ENCODE results near the gene ISG15. TPM values are rescaled to one million over a fixed set of nuclear protein-coding genes. Genes with fewer than 3 reads are reported as not detected.
"Not testable (repeated sequence)": the region's sequence is repeated elsewhere in the genome, so short reads cannot be mapped to it uniquely, and the experiment has no call there.

ISG15 gene
- total RNA-seq, 1 experiment from 2014 or later, result 201 TPM

DNA sequence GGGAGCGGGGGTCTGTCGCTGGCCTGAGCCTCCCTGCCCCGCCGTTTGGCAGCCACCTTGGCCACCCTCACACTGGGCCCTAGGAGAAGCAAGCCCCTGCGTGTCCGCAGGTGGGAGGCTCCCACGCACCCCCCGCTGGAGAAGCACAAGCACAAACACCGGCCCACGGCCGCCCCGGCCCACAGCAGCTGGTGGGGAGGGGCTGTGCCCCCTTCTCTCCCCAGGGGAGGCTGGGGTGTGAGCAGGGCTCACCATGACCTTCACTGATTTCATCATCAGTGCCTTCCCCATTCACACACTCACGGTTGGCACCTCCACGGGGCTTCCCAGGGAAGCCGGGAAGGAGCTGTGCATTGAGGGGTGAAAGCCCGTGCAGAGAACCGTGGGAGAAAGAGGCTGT lies 14.5 kb downstream of the ISG15 start:
- H3K4me3 ChIP-seq, result no peak overlapping the region
- no peak overlapping the region for H3K27ac ChIP-seq
- DNase-seq (ENCODE audit: low read depth in 1 of 2, low spot score in 2 of 2), result no peak
- no peaks in the 10 kb centered on the region for H3K9me3 ChIP-seq (replicated peaks)
- H3K4me1 ChIP-seq (replicated peaks), result peaks cover 20% of the 10 kb centered on the region
- H3K27me3 ChIP-seq (replicated peaks), result no peaks in the 10 kb centered on the region
- peaks cover 39% of the 10 kb centered on the region for H3K36me3 ChIP-seq

DNA sequence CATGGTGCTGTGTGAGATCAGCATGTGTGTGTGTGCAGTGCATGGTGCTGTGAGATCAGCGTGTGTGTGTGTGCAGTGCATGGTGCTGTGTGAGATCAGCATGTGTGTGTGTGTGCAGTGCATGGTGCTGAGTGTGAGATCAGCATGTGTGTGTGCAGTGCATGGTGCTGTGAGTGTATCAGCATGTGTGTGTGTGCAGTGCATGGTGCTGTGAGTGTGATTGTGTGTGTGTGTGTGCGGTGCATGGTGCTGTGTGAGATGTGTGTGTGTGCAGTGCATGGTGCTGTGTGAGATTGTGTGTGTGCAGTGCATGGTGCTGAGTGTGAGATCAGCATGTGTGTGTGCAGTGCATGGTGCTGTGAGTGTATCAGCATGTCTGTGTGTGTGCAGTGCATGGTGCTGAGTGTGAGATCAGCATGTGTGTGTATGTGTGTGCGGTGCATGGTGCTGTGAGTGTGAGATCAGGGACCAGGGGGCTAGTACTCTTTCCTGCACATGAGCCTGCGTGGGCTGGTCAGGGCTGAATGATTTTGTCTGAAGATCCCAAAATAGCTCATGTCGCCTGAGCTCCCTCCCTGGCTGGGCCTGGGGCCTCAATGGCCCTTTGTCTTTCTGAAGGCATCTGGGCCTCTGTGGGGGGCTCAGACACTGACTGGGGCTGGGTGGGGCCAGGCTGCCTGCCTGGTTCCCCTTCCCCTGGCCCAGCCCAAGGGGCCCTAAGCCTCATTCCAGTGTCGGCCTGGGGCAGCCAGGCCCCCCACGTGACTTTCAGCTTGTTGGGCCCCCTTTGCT lies 17.8 kb downstream of the ISG15 start:
- H3K9me3 ChIP-seq (replicated peaks); H3K4me1 ChIP-seq (replicated peaks); DNase-seq (ENCODE audit: low read depth in 1 of 2, low spot score in 2 of 2); H3K4me3 ChIP-seq; H3K27me3 ChIP-seq (replicated peaks); H3K27ac ChIP-seq: not testable (repeated sequence)
- peaks cover 21% of the 10 kb centered on the region for H3K36me3 ChIP-seq

DNA sequence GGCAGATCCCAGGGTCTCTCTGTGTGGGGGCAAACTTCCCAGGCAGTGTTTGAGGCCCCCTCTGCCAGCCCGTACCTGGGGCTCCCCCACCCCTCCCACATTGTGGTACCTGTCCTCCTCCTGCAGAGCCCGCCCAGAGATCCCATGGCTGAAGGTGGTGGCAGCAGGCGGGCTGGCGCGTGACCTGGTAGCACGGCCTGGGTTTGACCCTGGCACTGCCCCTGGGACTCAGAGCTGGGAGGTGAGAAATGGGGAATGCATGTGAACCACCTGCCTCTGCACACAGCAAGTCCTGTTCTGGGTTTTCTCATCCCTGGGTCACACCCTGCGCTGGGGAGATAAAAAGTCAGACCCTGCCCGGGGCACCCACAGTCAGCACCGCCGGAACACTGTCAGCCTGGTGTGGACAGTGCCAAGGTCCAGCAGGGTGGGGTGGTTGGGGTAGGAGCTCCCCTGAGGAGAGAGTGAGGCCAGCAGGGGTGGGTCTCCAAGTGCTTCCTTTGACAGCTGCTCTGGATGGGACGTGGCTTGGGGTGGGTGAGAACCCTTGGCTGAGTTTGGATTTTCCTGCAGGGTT lies 18.4 kb downstream of the ISG15 start:
- H3K27me3 ChIP-seq (replicated peaks), result no peaks in the 10 kb centered on the region
- H3K4me3 ChIP-seq, result no peak overlapping the region
- H3K36me3 ChIP-seq, result peaks cover 15% of the 10 kb centered on the region
- DNase-seq (ENCODE audit: low read depth in 1 of 2, low spot score in 2 of 2), result no peak
- H3K9me3 ChIP-seq (replicated peaks), result no peaks in the 10 kb centered on the region
- H3K4me1 ChIP-seq (replicated peaks), result peaks cover 8% of the 10 kb centered on the region
- no peak overlapping the region for H3K27ac ChIP-seq

DNA sequence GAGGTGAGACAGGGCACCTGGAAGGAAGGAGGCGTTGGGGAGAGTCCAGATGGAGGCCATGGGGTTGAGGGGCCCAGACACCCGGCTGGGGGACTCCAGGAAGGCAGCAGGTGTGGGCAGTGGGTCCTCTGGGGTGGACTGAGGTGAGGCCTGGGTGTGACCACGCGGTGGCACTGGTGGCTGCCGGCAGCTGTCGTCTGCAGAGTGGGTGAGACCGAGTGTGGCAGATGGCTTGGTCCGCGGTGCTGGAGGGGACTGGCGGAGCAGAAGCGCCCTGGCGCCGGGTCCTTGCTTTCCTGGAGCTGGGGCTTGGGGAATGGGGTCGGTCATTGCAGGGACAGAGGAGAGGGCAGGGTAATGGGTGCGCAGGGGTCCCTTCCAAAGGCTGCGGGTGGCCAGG lies 19.1 kb downstream of the ISG15 start:
- no peak for DNase-seq (ENCODE audit: low read depth in 1 of 2, low spot score in 2 of 2)
- Histone ChIP-seq H3K4me1 (replicated peaks) (peaks cover 8% of the 10 kb centered on the region), H3K9me3 (replicated peaks) (no peaks in the 10 kb centered on the region), H3K4me3 (no peak overlapping the region), H3K27me3 (replicated peaks) (no peaks in the 10 kb centered on the region), H3K36me3 (peaks cover 10% of the 10 kb centered on the region), H3K27ac (no peak overlapping the region)

DNA sequence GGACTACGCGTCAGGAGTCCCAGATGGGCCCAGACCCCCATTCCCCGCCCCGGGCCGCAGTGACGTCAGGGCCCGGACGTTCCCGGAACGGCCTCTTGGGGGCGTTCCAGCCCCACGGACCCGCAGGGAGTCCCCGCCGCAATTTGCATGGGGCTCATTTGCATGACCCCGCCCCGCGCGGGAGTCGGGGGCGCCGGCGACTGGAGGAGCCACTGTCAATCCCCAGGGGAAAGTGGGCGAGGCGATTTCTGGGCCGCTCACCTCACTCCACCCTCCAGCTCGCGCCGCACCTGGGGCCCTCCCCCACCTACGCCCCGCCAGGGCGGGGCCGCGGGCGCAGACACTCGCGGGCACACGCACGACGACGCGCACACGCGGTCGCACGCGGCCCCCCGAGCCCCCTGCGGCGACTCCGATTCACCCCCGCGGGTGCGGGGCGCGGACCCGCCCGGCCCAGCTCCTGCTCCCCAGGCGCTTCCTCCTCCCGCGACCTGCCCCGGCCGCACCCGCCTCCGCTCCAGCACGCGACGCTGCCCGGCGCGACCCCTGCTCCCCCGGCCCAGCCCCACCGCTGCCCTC lies 19.8 kb downstream of the ISG15 start:
- H3K9me3 ChIP-seq (replicated peaks), result no peaks in the 10 kb centered on the region
- DNase-seq (ENCODE audit: low read depth in 1 of 2, low spot score in 2 of 2), result peak; percentile 58 to 81
- peaks cover 8% of the 10 kb centered on the region for H3K4me1 ChIP-seq (replicated peaks)
- H3K36me3 ChIP-seq, result peaks cover 7% of the 10 kb centered on the region; the same call in 1 of the 2 replicates
- H3K4me3 ChIP-seq, result peak overlapping the region; percentile 29
- no peak overlapping the region for H3K27ac ChIP-seq
- no peaks in the 10 kb centered on the region for H3K27me3 ChIP-seq (replicated peaks)

DNA sequence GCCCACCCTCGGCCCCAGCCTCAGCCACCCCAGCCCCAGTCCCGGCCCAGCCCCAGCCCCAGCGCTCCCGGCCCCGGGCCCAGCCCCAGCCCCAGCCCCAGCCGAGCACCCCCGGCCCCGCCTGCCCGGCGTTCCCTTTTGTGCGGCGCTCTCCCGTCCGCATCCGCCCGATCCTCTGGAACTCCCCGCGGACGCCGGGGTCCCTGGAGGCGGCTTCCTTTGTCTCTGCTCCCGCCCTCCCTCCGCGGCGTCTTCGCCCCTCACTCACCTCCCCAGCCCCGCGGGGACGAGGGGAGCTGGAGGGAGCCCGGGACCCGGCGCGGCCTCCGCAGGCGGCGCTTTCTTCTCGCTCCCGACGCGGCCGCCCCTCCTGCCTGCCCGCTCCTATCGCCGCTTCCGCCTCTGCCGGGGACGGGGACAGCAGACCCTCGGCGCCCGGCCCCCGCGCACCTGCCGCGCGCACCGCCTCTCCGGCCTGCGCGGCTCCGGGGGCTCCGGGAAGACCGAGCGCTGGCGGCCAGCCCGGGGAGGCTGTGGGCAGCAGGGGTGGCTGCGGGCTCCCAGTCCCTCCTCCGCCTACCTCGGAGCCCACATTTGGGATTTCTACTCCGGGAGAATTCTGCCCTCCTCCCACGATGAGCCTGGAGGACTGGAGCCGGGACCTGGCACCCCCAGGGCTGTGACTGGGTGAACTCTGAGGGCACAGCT lies 20.6 kb downstream of the ISG15 start:
- H3K9me3 ChIP-seq (replicated peaks), result no peaks in the 10 kb centered on the region
- no peak overlapping the region for H3K4me3 ChIP-seq
- no peak for DNase-seq (ENCODE audit: low read depth in 1 of 2, low spot score in 2 of 2)
- H3K4me1 ChIP-seq (replicated peaks), result peaks cover 8% of the 10 kb centered on the region
- H3K27ac ChIP-seq, result no peak overlapping the region
- H3K27me3 ChIP-seq (replicated peaks), result no peaks in the 10 kb centered on the region
- peaks cover 13% of the 10 kb centered on the region; the same call in 1 of the 2 replicates for H3K36me3 ChIP-seq

DNA sequence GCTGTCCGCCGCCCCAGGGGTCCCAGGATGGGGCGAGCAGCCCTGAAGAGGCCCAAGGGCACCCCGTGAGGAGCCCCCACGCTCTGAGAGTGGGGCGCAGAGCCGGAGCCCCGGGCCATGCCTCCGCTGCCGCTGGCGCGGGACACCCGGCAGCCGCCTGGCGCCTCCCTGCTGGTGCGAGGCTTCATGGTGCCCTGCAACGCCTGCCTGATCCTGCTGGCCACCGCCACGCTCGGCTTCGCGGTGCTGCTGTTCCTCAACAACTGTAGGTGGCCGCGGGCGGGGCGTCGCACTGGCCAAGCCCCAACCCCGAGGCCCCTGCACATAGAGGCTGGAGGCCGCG lies 21.1 kb downstream of the ISG15 start:
- Histone ChIP-seq H3K27ac (no peak overlapping the region), H3K4me3 (no peak overlapping the region), H3K27me3 (replicated peaks) (no peaks in the 10 kb centered on the region), H3K36me3 (peaks cover 13% of the 10 kb centered on the region; the same call in 1 of the 2 replicates), H3K4me1 (replicated peaks) (peaks cover 8% of the 10 kb centered on the region), H3K9me3 (replicated peaks) (no peaks in the 10 kb centered on the region)
- DNase-seq (ENCODE audit: low read depth in 1 of 2, low spot score in 2 of 2), result no peak

DNA sequence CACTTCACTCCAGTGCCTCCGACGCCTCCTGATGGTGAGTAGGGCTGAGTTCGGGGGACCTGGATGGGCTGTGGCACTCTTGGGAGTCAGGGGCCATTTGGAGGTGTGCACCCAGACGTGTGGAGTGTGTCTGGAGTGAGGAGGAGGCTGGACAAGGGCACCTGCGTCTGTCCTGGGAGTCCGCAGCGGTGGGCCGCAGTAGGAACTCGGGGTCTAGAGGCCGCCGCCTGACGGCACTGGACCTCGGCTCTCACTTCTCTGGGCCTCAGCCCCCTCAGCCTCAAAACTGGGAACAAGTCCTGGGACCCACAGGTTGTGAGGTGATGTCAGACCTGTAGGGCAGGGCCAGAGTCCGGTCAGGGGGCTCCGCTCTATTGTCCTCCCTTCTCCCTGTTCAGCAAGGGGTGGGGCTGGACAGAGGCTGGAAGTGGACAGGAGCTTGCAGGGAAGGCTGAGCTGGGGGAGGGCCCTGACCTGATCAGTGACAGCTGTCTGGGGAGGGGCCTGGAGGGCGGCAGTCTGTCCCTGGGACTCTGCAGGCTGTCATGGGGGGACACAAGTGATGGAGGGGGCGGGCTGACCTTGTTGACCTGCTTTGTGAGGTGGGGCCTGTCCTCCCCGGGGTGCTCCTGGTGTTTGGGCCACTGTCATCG lies 22.1 kb downstream of the ISG15 start:
- DNase-seq (ENCODE audit: low read depth in 1 of 2, low spot score in 2 of 2), result no peak
- Histone ChIP-seq H3K27ac (no peak overlapping the region), H3K36me3 (peaks cover 14% of the 10 kb centered on the region), H3K9me3 (replicated peaks) (no peaks in the 10 kb centered on the region), H3K27me3 (replicated peaks) (no peaks in the 10 kb centered on the region), H3K4me1 (replicated peaks) (peaks cover 15% of the 10 kb centered on the region), H3K4me3 (no peak overlapping the region)

DNA sequence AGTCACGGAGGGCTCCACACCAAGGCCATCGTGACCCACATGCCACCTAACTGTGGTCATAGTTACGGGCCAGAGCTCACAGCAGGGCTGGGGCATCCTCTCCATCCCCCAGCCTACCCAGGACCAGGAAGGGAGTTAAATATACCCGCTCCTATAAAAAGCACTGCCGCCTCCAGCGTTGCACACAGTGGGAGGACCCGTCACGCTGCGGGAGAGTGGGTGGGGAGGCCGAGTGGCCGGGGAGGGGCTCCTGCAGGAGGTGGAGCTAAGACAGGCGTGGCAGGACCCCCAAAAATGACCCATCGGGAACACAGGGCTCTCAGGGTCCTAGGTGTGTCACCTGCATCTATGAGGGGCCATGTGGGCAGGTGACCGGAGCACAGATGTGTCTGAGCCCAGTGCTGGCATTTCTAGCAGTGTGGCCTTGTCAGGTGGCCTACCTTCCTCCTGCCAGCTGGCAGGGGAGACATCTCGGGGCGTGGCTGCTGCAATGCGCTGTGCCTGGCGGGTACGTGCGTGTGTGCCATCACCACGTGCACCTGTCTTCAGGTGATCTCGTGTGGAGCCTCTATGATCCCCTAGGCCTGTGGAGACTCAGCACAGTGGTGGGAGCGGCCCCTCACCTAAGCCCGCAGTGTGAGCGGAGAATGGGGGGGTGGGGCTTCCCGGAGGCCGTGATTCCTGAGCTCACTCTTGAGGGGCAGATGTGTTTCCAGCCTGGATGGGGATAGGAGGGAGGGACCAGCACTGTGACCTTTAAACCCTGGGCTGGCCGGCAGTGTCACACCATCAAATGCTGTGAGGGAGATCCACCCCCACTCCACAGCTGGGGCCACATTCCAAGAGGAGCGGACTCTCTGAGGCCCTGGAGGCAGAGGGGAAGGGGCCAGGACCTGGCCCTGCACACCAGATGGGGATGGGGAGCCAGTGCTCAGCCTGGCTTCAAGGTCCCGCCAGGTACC lies 24.4 kb downstream of the ISG15 start:
- H3K27me3 ChIP-seq (replicated peaks), result no peaks in the 10 kb centered on the region
- no peaks in the 10 kb centered on the region for H3K9me3 ChIP-seq (replicated peaks)
- H3K4me3 ChIP-seq, result no peak overlapping the region
- no peak for DNase-seq (ENCODE audit: low read depth in 1 of 2, low spot score in 2 of 2)
- peaks cover 25% of the 10 kb centered on the region for H3K36me3 ChIP-seq
- peaks cover 15% of the 10 kb centered on the region for H3K4me1 ChIP-seq (replicated peaks)
- H3K27ac ChIP-seq, result no peak overlapping the region

DNA sequence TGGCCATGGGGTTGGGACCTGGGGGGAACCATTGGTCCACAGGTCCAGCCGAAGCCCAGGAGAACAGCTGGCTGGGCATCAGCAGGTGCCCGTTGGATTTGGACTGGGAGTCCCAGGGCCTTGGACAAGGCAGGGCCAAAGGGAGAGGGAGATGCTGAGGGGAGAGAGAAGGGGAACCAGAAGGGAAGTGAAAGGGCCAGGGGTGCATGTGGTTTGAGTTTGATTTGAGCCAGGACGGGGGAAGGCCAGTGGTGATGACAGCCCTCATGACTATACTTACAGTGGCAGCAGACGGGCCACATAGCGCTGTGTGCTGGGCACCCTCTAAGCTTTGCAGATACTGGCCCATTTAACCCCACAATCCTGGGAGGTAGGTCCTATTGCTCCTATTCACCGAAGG lies 25.4 kb downstream of the ISG15 start:
- Histone ChIP-seq H3K27ac (no peak overlapping the region), H3K27me3 (replicated peaks) (no peaks in the 10 kb centered on the region), H3K4me1 (replicated peaks) (peaks cover 9% of the 10 kb centered on the region), H3K9me3 (replicated peaks) (no peaks in the 10 kb centered on the region), H3K4me3 (no peak overlapping the region), H3K36me3 (peaks cover 31% of the 10 kb centered on the region)
- no peak for DNase-seq (ENCODE audit: low read depth in 1 of 2, low spot score in 2 of 2)

DNA sequence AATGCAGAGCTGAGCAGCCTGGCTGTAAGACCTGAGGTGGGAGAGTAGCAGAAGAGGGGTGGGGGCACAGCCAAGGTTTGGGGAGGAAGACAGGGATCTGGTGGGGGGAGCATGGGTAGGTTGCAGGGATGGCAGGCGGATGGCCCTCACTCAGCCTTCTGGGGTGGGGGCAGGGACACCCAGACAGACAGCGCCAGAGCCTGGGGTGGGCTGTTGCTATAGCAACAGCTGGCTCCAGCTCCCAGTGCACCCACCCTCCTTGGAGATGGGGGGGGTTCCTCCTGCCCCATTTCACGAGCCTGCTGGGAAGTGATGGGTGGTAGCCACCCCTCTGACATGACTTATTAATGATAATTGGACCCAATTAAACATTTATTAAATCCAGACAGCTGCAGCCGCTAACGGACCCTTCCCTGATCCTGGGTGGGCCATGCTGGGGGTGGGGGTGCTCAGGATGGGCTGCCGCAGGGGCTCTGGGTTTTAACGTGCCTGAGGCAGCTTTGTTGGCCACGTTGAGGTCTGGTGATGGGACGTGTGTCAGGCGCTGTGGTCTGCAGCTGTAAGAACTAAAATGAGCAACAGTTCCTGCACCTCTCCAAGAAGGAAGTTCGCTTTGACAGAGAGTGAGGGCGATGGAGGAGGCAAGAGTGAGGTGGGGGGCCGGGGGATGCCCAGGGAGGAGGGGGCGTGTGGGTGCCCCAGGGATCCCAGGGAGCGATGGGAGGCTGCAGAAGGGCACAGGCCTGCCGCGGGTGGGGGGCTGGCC lies 26.0 kb downstream of the ISG15 start:
- no peak overlapping the region for H3K27ac ChIP-seq
- H3K36me3 ChIP-seq, result peaks cover 32% of the 10 kb centered on the region
- H3K4me1 ChIP-seq (replicated peaks), result peaks cover 9% of the 10 kb centered on the region
- no peaks in the 10 kb centered on the region for H3K27me3 ChIP-seq (replicated peaks)
- H3K9me3 ChIP-seq (replicated peaks), result no peaks in the 10 kb centered on the region
- no peak for DNase-seq (ENCODE audit: low read depth in 1 of 2, low spot score in 2 of 2)
- H3K4me3 ChIP-seq, result no peak overlapping the region

All from SJSA1 (cell line).